ENCODE measurements around the gene CHD1L.

Gene CHD1L

DNA sequence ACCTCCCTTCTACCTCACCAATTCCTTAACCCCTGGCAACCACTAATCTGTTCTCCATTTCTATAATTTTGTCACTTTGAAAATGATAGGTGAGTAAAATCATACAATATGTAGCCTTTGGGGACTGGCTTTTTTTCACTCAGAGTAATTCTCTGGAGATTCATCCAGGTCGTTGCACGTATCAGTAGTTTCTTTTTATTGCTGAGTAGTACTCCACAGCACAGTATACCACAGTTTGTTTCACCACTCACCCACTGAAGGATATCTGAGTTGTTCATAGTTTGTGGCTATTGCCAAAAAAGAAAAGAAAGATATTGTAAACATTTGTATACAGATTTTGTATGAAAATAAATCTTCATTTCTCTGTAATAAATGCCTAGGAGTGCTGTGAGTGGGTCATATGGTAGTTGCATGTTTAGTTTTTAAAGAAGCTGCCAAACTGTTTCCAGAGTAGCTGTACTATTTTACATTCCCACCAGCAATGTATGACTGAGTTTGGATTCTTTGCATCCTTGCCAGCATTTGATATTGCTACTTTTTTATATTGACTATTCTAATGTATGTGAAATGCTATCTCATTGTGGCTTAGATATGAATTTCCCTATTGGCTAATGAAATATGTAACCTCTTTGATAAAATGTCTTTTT, 3.7 kb downstream of the CHD1L start:
- TF ChIP-seq SIN3A (IDR thresholded peaks at IDR 0.05; ENCODE audit: borderline replicate concordance, insufficient read depth, low read length) = no peak
- no peak for TF ChIP-seq TAF1 (IDR thresholded peaks at IDR 0.05; ENCODE audit: borderline replicate concordance, insufficient read depth, low read length)
- no peak for TF ChIP-seq POLR2AphosphoS5 (IDR thresholded peaks at IDR 0.05; ENCODE audit: low read depth, low read length)
- TF ChIP-seq FOXP2 (optimal IDR thresholded peaks at IDR 0.05; ENCODE audit: borderline replicate concordance, extremely low read depth, extremely low read length, insufficient read depth) = no peak
- TF ChIP-seq, protein P1, sequence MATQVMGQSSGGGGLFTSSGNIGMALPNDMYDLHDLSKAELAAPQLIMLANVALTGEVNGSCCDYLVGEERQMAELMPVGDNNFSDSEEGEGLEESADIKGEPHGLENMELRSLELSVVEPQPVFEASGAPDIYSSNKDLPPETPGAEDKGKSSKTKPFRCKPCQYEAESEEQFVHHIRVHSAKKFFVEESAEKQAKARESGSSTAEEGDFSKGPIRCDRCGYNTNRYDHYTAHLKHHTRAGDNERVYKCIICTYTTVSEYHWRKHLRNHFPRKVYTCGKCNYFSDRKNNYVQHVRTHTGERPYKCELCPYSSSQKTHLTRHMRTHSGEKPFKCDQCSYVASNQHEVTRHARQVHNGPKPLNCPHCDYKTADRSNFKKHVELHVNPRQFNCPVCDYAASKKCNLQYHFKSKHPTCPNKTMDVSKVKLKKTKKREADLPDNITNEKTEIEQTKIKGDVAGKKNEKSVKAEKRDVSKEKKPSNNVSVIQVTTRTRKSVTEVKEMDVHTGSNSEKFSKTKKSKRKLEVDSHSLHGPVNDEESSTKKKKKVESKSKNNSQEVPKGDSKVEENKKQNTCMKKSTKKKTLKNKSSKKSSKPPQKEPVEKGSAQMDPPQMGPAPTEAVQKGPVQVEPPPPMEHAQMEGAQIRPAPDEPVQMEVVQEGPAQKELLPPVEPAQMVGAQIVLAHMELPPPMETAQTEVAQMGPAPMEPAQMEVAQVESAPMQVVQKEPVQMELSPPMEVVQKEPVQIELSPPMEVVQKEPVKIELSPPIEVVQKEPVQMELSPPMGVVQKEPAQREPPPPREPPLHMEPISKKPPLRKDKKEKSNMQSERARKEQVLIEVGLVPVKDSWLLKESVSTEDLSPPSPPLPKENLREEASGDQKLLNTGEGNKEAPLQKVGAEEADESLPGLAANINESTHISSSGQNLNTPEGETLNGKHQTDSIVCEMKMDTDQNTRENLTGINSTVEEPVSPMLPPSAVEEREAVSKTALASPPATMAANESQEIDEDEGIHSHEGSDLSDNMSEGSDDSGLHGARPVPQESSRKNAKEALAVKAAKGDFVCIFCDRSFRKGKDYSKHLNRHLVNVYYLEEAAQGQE (IDR thresholded peaks at IDR 0.05; ENCODE audit: insufficient read depth in 1 of 2, low read depth in 2 of 2, low read length in 2 of 2) = no peak

DNA sequence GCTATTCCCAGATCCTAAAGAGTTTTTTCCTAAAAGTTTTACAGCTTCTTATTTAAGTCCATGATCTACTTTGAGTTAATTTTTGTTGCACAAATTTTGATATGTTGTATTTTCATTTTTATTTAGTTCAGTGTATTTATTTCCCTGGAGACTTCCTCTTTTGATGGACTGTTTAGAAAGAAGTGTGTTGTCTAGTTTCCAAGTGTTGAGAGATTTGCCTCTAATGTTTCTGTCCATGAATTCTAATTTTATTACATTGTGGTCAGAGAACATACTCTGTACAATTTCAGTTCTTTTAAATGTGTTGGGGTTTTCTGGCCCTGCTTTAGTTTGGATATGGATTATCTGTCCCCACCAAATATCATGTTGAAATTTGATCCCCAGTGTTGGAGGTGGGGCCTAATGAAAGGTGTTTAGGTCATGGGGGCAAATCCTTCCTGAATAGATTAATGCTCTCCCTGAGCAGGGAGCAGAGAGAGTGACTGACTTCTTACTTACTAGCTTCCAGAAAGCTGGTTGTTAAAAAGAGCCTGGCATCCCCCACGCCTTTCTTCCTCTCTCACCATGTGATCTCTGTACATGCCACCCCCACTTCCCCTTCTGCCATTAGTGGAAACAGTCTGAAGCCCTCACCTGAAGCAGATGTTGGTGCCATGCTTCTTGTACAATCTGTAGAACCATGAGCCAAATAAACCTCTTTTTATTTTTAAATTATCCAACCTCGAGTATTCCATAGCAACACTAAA, 4.6 kb downstream of the CHD1L start:
- TF ChIP-seq POLR2AphosphoS5 (IDR thresholded peaks at IDR 0.05; ENCODE audit: low read depth, low read length) = no peak
- no peak for TF ChIP-seq FOXP2 (optimal IDR thresholded peaks at IDR 0.05; ENCODE audit: borderline replicate concordance, extremely low read depth, extremely low read length, insufficient read depth)
- TF ChIP-seq, protein P1 (IDR thresholded peaks at IDR 0.05; ENCODE audit: insufficient read depth in 1 of 2, low read depth in 2 of 2, low read length in 2 of 2) = no peak
- no peak for TF ChIP-seq TAF1 (IDR thresholded peaks at IDR 0.05; ENCODE audit: borderline replicate concordance, insufficient read depth, low read length)
- no peak for TF ChIP-seq SIN3A (IDR thresholded peaks at IDR 0.05; ENCODE audit: borderline replicate concordance, insufficient read depth, low read length)

DNA sequence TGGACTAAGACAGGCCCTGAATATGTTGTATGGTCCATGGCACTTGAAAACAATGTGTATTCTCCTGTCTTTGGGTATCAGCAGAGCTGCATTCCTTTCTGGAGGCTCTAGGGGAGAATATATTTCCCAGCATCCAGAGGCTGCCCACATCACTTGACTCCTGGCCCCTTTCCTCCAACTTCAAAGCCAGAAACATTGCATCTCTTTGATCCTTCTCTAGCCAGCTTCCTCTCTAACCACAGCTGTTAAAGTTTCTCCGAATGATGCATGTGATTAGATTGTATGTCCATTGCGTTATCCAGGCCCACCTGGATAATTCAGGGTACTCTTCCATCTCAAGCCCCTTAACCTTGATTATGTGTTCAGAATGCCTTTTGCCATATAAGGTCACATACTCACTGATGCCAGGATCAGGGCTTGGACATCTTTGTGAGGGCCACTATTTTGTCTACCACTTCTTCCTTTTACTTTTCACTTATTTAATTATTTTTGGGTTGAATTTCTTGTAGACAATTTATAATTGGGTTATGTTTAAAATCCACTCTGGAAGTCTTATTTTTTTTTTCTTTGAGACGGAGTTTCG, 5.3 kb downstream of the CHD1L start:
- TF ChIP-seq FOXP2 (optimal IDR thresholded peaks at IDR 0.05; ENCODE audit: borderline replicate concordance, extremely low read depth, extremely low read length, insufficient read depth) (no peak), SIN3A (IDR thresholded peaks at IDR 0.05; ENCODE audit: borderline replicate concordance, insufficient read depth, low read length) (no peak), POLR2AphosphoS5 (IDR thresholded peaks at IDR 0.05; ENCODE audit: low read depth, low read length) (no peak)

DNA sequence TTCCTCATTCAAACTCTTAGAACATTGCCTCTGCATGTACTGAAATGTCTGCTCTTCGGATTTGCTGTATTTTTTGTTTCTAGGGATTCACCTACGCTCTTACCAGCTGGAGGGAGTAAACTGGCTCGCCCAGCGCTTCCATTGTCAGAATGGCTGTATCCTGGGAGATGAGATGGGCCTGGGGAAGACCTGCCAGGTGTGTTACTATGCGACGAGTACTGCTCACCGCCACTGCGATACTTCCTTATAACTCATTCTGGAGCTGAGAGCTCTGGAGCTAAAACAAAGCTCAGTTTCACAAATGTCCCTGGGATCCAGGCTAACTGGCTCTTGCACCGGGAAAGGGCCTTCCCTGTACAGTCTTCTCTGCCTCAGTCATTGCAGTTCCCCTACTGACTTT, 10.1 kb downstream of the CHD1L start:
- no peak for TF ChIP-seq POLR2AphosphoS5 (IDR thresholded peaks at IDR 0.05; ENCODE audit: low read depth, low read length)
- TF ChIP-seq TAF1 (IDR thresholded peaks at IDR 0.05; ENCODE audit: borderline replicate concordance, insufficient read depth, low read length) = no peak

DNA sequence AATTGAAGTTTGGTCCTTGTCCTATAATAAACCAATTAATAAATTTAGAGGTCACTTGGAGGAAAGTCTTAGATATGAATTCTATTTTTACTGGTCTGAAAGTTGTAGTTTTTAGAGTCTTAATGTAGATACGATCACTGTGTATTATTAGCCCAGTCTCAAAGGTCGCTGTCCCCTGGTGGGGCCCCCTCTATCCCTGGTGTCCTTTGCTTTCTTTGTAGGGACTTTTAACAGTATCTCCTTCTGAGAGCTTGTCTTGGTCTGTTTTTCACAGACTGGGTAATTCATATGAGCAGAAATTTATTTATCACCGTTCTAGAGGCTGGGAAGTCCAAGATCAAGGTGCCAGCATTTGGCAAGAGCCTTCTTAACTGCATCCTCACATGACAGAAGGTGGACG, 18.5 kb downstream of the CHD1L start:
- TF ChIP-seq TAF1 (IDR thresholded peaks at IDR 0.05; ENCODE audit: borderline replicate concordance, insufficient read depth, low read length) (no peak), POLR2AphosphoS5 (IDR thresholded peaks at IDR 0.05; ENCODE audit: low read depth, low read length) (no peak), FOXP2 (optimal IDR thresholded peaks at IDR 0.05; ENCODE audit: borderline replicate concordance, extremely low read depth, extremely low read length, insufficient read depth) (no peak), SIN3A (IDR thresholded peaks at IDR 0.05; ENCODE audit: borderline replicate concordance, insufficient read depth, low read length) (no peak)
- TF ChIP-seq, protein P1 (IDR thresholded peaks at IDR 0.05; ENCODE audit: insufficient read depth in 1 of 2, low read depth in 2 of 2, low read length in 2 of 2) = no peak
